Keratinocyte (primary cell): ENCODE data around the gene NEGR1.

ENCODE experiments used
- EZH2 ChIP-seq: IDR thresholded peaks from one replicate; pipeline ENCODE4 v1.6.1; 2012; ENCODE audit warnings: inconsistent platforms, mild to moderate bottlenecking, low read length, moderate library complexity
- TF ChIP-seq, protein P1 (sequence below), 3 experiments: IDR thresholded peaks in 1 of 3; conservative IDR thresholded peaks in 1 of 3; optimal IDR thresholded peaks in 1 of 3; 2 replicates in 2 of 3; 3 replicates in 1 of 3; pipeline versions ENCODE3 to v1.5.1; 2011; ENCODE audit warnings: low read length in 3 of 3, mild to moderate bottlenecking in 3 of 3, moderate library complexity in 2 of 3, control low read depth in 1 of 3, inconsistent platforms in 1 of 3; ENCODE audit not compliant: insufficient read depth in 2 of 3; ENCODE audit errors: extremely low read depth in 1 of 3

DNA sequence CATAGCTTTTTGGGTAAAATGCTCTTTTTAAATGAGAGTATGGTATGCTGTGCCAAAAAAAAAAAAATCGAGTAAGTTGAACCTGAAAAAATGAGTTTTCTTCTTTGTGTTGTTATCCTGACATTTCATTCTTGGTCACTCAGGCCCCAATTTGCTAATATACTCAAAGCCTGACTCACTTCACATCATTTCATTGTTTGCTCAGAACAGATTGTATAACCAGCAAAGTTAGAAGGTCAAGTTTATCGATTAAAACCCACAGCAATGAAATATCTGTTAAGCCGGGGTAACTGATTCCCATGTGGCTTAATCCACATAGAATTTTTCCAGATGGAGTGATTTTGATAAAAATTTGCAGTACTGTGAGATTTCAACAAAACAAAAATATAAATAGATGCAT lies 363.7 kb downstream of the NEGR1 start:
- TF ChIP-seq, protein P1, sequence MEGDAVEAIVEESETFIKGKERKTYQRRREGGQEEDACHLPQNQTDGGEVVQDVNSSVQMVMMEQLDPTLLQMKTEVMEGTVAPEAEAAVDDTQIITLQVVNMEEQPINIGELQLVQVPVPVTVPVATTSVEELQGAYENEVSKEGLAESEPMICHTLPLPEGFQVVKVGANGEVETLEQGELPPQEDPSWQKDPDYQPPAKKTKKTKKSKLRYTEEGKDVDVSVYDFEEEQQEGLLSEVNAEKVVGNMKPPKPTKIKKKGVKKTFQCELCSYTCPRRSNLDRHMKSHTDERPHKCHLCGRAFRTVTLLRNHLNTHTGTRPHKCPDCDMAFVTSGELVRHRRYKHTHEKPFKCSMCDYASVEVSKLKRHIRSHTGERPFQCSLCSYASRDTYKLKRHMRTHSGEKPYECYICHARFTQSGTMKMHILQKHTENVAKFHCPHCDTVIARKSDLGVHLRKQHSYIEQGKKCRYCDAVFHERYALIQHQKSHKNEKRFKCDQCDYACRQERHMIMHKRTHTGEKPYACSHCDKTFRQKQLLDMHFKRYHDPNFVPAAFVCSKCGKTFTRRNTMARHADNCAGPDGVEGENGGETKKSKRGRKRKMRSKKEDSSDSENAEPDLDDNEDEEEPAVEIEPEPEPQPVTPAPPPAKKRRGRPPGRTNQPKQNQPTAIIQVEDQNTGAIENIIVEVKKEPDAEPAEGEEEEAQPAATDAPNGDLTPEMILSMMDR (optimal IDR thresholded peaks at IDR 0.05 in 1 of 3, IDR thresholded peaks at IDR 0.05 in 1 of 3, conservative IDR thresholded peaks at IDR 0.05 in 1 of 3; ENCODE audit: extremely low read depth in 1 of 3, insufficient read depth in 2 of 3, low read length in 3 of 3), result no peak
- TF ChIP-seq EZH2, result no peak
